IPS-18c (cell line): ENCODE data around the gene NRXN3.

Source experiments
- H3K4me3 ChIP-seq: 2 replicates; pipeline ENCODE4 v1.7.0; 2013; ENCODE audit warnings: low read depth, mild to moderate bottlenecking, low read length, moderate library complexity; ENCODE audit not compliant: insufficient read depth
- H3K9me3 ChIP-seq: one replicate; pipeline ENCODE4 v1.6.1; 2013; ENCODE audit warnings: mild to moderate bottlenecking, low read length, moderate library complexity; ENCODE audit not compliant: control insufficient read depth, insufficient read depth

NRXN3 gene

DNA sequence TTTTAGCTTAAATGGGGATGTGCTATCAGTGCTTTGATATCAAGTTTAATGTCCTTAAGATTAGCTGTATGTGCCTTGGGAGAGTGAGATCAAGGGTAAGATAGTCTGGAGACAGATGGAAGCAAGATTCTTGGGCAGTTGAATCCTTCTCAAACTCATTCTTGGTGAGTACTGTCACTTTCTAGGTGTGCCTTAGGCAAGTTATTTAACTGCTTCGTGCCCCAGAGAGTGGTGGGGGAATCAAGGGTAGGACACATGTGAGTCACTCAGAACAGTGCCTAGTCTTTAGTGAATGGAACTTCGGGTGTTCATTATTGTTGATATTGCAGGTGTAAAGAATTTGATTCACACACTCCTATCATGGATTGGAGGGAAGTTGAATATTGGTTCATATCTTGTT, 1237.4 kb downstream of the NRXN3 start:
- Histone ChIP-seq H3K9me3 (no peaks in the 10 kb centered on the region), H3K4me3 (no peak overlapping the region)

DNA sequence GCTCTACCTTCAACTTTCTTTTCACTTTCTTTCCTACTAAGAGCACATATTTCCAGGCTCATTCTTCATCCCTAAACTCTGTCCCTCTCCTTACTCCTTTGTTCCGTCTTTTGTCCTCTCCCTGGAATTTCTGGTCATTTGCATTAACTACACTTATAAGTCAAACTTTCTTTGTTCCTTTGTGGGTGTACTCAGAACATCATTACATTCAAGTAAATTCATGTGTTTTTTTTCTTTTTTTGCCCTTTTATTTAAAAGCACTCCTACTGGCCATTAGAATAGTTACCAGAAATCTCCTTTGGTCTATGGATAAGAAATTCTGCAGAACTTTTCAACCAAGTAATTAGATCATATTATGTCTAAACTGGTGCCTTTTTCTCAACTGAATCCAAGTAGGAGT, 1238.5 kb downstream of the NRXN3 start:
- Histone ChIP-seq H3K9me3 (no peaks in the 10 kb centered on the region), H3K4me3 (no peak overlapping the region)

DNA sequence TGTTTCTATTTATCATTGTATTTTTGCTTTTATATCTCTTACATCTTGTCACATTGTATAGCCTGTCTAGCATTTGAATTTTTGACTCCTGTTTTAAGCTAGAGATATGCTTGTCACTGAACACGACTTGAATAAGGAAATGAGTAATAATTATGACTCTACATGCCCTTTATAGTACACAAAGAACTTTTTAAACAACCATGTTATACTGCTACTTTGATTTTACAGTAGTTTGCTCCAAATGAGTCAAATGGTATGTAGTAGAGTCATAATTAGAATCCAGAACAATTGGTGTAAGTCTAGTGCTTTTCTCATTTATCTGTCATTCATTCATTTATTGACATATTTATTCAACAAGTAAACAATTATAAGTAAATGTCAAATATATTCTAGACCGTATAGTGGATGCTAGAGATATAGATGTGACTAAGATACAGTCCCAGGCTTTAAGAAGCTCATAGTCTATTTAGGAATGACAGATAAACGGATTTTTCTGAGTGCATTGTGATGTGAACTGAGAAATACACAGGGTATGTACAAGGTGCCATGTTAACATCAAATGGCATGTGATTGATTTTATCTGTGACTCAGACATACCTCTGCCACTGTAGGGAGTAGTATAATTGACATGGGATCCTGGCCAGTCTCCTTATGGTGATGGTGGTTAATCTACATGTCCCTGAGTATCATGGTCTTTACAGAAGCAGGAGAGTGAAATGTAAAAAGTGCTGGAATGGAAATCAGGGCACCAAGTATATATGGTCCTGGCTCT, 1241.4 kb downstream of the NRXN3 start:
- H3K9me3 ChIP-seq: no peaks in the 10 kb centered on the region
- H3K4me3 ChIP-seq: no peak overlapping the region

DNA sequence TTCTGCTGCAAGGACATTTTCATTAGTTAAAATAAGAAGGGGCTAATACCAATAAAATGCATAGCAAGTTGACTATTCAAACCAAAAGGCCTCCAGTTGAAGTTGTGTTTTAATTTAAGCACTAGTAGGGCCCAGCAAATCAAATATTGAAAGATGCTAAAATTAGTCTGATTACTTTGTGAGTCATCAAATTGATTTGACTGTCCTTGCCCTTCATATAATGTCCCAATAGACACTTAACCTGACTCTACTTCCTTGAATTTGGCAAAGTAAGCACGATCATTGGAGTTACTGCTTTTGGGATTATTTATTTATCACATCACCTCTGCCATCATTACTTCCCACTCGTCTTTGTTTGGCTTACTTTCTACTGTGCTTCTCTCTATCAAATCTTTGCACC, 1242.6 kb downstream of the NRXN3 start:
- no peaks in the 10 kb centered on the region for H3K9me3 ChIP-seq

DNA sequence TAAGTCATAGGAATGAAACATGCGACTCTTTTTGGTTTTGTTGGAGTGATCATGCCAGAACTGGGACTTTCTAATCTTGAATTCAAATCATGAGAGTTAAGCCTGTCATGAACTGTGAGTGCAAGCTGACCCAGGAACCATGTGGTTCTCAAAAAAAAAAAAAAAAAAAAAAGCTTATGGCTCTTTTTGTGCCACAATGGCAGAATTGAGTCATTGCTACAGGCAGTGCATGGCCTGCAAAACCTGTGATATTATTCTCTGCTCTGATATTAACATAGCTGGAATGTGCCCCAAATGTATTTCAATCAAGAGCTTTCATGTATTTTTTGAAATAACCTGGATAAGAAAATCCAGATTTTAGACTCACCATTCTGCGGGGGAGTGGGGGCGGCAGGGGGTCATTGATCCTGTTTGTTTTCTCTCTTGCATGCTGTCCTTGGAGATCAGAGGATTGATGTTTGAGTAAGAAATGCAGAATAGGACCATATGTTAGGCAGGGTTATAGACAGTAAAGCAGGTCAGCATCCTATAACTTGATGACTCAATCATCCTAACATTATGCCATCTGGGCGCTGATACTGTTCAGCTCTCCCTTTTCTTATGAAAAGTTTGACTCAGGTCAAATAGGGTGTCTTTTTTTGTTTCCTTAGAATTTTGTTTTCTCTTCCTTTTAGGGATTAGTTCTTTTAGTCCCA, 1243.7 kb downstream of the NRXN3 start:
- H3K9me3 ChIP-seq: no peaks in the 10 kb centered on the region
- no peak overlapping the region for H3K4me3 ChIP-seq

More for the DNA sequence above, 1242.6 kb downstream of the NRXN3 start:
- no peak overlapping the region for H3K4me3 ChIP-seq

DNA sequence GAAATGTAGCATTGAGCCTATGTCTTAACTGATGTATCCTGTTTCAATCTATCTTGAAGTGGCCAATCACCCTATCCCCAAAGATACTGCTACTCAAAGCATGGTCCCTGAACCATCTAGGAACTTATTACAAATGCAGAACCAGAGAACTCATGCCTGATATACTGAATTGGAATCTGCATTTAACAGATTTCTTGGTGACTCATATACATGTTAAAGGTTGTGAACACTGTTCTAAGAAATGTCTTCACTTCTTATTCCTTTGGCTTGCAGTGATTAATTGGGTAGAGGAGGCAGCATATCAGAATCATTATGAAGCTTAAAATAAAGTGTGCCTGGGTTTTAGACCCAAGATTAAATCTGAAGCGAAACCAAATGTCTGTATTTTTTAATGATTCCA, 1245.6 kb downstream of the NRXN3 start:
- no peak overlapping the region for H3K4me3 ChIP-seq
- H3K9me3 ChIP-seq: no peaks in the 10 kb centered on the region

DNA sequence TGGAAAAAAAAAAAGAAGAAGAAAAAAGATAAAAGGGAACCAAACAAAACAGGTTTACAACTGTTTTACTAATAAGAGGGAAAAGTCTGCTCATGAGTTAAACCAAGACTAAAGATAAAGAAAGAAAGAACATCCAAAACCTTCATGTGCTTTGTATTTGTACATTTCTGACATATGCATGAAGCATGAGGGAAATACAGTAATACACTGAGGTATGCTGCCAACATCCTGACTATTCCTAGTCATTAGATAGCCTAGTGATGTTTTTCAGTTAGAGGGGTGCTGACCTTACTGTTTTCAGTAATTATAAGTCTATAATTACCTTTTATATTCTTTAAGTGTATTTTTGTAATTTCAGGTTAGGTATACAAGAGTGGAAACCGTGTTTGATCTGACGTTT, 1247.8 kb downstream of the NRXN3 start:
- H3K4me3 ChIP-seq: no peak overlapping the region
- H3K9me3 ChIP-seq: no peaks in the 10 kb centered on the region

DNA sequence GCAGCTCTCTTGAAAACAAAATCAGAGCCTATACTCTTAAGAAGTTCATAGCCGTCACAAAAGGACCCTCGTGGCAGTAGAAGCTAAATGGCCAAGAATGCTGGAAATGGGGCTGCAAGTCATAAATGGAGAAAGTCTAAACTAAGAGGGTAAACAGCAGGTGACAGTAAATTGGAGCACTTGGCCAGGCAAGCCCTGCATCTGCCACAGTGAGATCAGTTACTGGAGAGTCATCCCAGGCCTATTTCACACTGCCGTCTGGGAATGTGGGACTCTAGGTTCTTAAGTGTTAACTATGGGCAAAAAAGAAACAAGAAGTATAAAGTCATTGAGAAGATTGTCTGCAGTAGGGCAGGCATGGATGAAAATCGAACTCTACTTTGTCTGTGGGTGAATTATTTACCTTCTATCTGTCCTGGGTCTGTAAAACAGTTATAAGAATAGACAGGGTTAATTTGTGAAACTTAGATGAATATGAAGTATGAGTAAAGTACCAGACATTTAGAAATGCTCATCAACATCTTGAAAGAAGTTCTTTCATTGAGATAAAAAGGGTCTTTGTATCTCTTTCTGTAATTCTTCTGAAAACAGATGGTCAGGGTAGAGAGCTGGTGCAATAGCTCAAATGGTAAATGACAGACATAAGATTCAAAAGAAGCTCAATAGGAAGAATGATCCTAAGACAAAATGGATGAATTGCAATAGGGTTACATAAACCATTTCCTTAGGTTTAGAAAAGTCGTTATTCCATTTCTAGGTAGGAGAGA, 1248.7 kb downstream of the NRXN3 start:
- Histone ChIP-seq H3K9me3 (no peaks in the 10 kb centered on the region), H3K4me3 (no peak overlapping the region)

DNA sequence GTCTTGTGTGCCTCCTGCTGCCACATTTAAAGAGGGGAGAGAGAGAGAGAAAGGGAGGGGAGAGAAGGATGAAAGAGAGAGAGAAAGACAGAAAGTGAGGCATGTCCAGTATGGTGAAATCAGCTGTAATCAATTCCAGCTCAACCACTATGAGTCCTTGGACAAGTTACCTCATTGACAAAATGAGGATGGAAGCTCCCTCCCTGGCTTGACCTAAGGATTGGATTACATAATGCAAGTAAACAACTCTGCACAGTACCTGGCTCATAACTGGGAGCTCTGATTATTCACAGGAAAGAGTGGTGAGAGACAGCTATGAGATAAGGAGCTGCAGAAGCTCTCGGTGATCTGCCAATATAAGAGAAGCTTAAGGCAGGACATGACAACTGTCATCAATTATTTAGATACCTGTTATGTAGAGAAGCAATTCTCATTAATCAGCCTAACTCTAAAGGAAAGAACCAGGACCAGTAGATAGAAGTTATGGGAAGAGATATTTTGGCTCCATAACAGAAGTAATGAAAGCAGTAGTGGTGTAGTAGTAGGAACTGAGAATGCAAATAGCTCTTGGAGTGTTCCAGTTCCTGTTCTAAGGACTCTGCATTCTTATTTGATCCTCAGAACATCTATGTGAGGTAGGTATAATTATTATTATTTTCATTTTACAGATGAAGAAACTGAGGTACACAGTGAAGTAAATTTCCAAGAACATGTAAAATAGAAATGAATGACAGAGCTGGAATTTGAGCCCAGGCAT, 1249.6 kb downstream of the NRXN3 start:
- Histone ChIP-seq H3K4me3 (no peak overlapping the region), H3K9me3 (no peaks in the 10 kb centered on the region)

DNA sequence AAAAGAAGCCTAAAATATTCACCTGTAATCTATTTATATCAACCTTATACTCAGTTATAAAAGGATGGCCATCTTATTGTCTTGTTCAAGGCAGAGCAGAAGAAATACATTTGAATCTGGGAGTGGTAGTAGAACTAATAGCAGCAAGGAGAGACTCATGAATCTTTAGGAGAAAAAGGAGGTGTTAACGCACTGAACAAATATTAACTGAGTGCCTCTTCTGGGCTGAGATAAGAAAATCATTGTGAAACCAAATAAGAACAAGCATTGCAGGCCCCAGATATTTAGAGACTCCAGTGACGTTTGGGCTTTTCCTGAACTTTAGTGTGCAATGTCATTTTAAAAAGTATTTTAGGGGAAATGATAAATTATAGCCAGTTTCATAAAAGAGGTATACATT, 1250.6 kb downstream of the NRXN3 start:
- no peaks in the 10 kb centered on the region for H3K9me3 ChIP-seq
- no peak overlapping the region for H3K4me3 ChIP-seq

DNA sequence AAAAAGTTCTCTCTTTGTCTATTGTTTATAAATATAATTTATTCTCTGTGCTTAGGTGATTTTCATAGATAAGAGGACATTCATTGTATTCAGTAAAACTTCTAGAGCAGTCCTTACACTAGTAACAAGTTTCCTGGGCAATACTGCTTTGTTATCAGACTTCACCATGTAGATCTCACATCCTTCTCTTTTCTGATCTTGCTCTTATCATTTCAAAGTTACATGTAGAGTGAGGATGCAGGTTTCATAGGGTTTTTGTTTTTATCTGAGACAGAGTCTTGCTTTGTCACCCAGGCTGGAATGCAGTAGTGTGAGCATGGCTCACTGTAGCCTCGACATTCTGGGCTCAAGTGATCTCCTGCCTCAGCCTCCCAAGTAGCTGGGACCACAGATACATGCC, 1251.6 kb downstream of the NRXN3 start:
- H3K4me3 ChIP-seq: no peak overlapping the region
- no peaks in the 10 kb centered on the region for H3K9me3 ChIP-seq

DNA sequence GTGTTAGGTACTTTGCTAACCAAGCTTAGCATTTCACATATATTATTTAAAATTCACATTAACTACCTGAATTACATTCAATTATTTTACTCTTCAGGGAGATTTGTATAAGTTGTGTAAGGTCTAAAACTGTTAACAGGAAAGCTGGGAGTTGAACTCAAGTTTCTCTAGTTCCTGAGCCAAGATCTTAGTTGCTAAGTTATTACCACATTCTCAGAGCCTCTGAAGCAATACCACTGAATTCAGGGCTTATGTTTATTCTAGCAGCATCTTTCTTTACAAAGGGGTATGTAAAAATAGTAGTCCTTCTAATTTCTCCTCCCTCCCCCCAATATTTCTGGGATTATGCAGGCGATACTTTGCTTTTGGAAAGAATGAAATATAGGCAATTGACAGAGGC, 1254.3 kb downstream of the NRXN3 start:
- H3K9me3 ChIP-seq: no peaks in the 10 kb centered on the region
- H3K4me3 ChIP-seq: no peak overlapping the region

DNA sequence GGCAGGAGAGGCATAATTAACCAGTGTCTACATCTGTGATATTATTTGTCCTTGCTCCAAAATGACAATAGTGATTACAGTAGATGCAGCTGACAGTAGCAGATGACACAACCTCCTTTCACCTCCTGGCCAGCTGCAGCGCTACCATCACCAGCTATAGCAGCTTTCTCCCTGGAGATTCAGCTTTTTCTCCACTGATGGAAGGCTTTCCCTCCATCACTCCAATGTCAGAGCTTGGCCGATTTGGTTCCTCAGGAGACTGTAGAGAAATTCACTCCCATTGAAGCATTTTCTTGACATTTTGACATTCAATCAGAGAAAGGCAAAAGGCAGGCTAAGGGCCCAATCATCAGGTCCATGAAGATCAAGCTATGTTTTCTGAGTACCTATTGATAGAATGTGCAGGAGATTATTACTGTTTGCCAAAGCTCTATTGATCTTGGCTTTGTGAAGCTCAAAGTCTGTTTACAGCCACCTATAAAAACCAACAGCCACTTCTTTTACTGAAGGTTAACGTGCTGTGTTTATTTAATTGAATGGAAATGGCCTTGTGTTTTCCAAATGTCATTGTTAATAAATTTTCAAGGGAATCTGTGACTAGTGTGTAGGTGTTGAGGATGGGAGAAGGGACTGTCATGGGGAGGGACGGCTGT, 1256.1 kb downstream of the NRXN3 start:
- Histone ChIP-seq H3K9me3 (no peaks in the 10 kb centered on the region), H3K4me3 (no peak overlapping the region)

DNA sequence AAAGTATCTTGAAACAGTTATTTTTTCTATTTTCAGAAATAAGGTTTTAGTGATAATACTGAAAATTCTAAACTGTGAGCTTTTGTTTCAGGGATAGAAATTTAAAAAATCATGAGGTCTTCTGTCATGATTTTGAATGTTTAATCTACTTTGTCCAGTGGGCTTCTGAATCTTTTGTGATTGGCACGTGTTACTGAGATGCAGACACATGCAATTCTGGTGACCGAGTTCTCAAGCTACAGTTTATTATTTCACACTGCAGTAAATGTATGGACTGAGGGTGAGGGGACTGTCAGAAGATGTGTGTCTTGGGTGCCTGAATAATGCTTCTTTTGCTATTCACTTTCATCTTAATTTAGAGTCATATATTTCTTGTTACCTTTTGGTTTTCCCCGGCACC, 1262.5 kb downstream of the NRXN3 start:
- Histone ChIP-seq H3K9me3 (no peaks in the 10 kb centered on the region), H3K4me3 (no peak overlapping the region)

DNA sequence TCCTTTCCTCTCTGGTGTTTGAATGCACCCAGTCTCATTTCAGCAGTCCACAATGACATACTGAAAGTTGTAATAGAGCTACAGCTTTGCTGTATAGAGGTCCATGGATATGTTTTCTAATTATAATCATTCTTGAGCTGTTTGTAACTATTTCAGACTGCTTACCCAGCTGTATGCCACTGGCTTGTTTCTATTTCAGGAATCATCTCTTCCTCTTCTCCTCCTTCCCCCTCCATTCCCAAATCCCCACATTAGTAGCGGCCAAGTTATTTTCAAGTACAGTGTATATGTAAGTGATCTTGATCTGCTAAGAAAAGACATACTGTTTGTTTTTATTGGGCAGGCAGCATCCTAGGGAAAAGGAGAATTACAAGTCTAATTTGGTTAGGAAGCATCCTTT, 1266.2 kb downstream of the NRXN3 start:
- H3K9me3 ChIP-seq: no peaks in the 10 kb centered on the region

DNA sequence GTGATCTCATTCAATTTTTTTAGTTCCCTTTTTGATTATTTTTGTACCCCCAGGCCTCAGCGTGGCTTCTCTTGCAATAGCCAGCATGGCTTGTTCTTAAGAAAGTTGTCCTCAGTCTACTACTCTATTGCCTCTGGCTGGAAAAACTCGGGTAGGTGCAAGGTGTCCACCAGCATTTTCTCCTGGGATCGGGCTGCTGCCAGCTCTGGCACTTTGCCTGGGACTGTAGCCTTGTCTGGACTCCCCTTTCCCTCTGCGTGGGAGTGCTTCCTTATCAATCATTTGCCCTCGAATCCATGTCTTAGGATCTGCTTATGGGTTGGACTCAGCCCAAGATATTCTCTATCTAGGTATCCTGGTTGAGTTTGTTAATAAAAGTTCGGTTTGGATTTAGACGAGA, 1267.8 kb downstream of the NRXN3 start:
- no peaks in the 10 kb centered on the region for H3K9me3 ChIP-seq
- H3K4me3 ChIP-seq: no peak overlapping the region

More for the DNA sequence above, 1266.2 kb downstream of the NRXN3 start:
- H3K4me3 ChIP-seq: no peak overlapping the region
